Dedifferentiated amniotic fluid mesenchymal stem cell (primary cell): Measurements from ENCODE around the gene CEL.

Experiments used
- DNase-seq: peaks from one replicate; pipeline ENCODE4 v3.0.0-alpha.2; 2016; ENCODE audit errors: extremely low spot score

CEL gene

DNA sequence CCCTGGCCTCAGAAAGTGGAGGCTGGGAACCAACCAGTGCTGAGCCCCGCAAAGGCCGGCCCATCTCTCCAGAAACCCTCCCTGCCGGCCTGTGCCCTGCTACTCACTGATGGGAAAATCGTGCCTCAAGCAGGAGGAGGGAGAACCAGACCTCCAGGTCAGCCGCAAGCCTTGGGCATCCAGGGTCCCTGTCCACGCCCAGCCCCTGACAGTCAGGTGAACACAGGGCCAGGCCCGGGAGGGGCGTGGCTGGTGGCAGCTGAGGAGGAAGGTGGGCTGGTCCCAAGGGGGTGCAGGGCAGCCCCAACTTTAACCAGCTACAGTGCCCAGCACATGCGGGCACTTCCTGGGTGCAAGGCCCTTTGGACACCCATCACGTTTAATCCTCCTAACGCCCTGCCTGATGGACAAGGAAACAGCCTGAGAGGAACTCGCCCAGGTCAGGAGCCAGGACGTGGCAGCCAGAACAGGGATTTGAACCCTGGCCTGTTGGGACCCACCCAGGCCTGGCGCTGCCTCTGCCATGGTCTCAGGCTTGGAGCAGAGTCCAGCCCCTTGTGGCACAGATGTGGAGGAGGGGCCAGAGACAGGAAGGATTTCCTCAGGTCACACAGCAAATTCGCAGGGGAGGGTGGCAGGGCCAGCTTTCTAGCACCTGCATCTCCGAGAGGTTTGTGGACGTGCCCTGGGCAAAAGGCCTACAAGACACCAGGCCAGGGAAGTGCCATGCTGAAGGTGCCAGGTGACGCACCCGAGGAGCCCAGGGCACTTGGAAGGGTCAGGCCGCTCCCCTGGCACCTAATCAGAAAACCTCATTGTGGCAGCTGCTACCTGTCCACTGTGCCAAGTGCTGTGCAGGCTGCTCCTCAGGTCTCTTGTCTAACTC lies 54.8 kb downstream of the CEL start:
- DNase-seq: no peak

- DNase-seq: no peak
Measured at GRCh38 chr9:133117271-133118178, 55.7 kb downstream of the CEL start.

DNA sequence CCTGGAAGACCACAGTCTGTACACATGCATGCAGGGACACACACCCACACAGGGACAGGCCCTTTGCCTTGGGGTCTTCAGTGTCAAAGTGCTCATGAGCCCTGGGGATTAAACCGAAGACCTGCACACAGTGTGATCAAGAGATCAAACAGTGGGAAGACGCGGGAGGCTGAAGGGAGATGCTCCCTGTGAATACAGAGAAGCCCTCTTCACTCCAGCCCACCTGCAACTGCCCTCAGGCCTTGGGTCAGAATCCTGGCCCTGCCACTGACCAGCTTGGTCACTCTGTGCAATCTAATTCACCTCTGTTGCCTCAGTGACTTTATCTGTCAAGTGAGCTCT lies 56.4 kb downstream of the CEL start:
- no peak for DNase-seq

DNA sequence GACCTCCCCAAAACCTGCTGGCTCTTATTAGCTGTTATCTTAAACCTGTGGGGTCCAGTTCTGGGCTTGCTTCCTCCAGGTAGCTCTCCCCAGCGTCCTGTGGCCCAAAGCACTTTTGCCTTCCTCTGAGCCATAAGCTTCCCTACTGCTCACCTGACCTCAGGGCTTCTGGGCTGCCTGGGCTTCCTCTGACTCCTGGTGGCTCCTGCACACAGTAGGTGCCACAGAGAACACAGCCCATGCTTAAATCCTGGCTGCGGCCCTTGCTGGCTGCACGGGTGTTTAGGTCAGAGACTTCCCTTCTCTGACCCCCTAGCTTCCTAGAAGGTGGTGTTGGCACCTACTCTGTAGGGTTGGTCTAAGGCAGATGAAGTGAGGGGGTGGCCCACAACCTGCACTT lies 56.8 kb downstream of the CEL start:
- no peak for DNase-seq

DNA sequence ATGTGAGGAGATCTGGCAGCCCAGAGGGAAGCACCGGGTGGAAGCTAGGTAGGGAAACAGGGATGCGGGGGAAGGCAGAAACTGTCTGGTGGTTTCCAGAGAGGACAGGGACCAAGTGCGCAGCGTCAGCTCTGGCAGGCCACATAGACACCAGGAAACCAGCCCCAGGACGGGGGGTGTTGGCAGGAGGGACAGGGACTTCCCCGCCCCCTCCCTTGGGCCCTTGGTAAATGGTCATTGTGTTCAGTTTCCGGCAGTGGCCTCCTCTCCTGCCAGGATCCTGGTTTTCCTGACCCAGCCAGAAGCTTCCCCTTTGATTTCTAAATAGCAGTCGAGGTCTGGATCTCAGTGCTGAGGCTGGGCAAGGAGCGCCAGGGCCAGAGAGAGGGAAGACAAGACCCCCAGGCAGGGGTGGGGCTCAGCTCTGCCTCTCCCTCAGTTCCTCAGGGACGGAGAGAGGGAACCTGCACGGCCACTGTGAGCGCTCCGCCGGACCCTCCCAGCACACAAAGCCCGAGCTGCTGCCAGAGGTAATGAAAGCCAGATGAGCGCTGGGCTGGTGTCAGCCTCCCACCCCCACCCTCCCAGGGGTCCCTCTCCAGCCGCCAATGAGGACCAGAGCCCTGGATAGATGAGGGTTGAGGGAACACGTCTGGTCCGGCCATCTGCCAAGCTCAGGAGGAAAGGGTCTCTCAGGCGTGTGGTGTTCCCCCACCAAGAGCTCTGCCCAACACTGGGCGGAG lies 57.5 kb downstream of the CEL start:
- DNase-seq: no peak

DNA sequence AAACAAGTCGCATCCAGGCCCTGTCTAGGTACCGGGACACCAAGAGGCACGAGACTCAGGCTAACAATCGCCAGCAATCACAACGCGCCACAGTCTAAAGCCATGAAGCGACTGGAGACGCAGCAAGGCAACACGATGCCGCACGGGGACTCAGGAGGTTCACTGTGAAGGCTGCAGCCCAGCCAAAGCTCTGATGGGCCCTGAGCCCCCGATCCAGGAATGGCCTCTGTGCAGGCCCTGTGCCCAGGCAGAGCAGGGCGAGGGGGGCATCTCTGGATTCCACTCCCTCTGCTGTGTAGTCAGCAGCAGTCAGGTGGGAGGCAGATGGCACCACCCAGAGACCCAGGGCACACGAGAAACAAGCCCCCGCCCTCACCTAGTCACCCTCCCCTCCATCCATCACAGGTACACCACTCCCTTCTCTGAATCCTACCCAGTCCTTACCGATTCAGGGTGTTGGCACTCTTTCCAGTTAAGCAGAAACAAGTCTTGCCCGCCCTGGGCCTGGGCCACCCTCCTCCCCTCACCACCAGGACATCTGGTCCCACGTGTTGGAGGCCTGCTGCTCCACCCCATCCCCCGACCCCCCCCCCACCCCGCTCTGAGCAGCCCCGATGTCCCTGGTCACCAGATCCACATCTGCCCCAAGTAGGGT lies 58.2 kb downstream of the CEL start:
- DNase-seq: no peak

- no peak for DNase-seq
Measured at GRCh38 chr9:133120501-133121197, 58.9 kb downstream of the CEL start.
